H4 (cell line): Measurements from ENCODE around the gene ADSL. TPM values are rescaled to one million over a fixed set of nuclear protein-coding genes. Genes with fewer than 3 reads are reported as not detected.

Experiments
- DNase-seq: peaks from one replicate; pipeline ENCODE4 v3.0.0-alpha.2; 2015; ENCODE audit warnings: low spot score
- total RNA-seq: library from RNA; depleted of rRNA; stranded (reverse); fragments of >200 nt; shearing (Covaris generic); gene quantifications from 2 replicates; pipeline ENCODE4 v1.2.3, GENCODE V29; 2014

ADSL gene
- total RNA-seq, 1 experiment from 2014 or later: 214 TPM

DNA sequence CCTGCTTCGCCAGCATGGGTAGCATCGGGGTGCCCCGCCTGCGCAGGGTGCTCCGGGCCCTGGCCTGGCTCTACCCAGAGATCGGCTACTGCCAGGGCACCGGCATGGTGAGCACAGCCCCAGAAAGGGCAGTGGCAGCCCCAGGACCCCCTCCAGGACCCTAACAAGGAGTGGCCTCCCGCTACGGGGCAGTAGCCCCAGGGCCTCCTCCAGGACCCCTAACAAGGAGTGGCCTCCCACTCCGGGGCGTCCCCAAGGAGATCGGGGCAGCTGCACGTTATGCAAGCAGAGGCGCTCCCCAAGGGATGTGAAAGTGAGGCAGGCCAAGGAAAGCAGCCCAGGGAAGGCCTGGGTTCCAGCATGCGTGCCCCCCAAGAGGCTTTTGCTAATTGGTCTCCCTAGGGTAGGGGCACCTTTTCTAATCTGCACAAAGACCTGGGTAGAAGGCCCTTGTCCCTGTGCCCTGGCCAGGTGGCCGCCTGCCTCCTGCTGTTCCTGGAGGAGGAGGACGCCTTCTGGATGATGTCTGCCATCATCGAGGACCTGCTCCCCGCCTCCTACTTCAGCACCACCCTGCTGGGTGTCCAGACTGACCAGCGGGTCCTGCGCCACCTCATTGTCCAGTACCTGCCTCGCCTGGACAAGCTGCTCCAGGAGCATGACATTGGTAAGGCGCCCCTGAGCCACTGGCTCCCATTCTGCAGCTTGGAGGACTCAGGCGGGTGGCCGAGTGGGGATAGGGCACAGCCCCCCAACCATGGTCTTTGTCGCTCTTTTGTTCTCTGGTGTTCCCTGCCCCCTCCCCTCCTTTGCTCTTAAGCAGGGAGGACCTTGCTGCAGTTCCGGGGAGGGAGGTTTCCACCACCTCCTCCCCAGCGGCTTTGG, 59.1 kb downstream of the ADSL start:
- no peak for DNase-seq

DNA sequence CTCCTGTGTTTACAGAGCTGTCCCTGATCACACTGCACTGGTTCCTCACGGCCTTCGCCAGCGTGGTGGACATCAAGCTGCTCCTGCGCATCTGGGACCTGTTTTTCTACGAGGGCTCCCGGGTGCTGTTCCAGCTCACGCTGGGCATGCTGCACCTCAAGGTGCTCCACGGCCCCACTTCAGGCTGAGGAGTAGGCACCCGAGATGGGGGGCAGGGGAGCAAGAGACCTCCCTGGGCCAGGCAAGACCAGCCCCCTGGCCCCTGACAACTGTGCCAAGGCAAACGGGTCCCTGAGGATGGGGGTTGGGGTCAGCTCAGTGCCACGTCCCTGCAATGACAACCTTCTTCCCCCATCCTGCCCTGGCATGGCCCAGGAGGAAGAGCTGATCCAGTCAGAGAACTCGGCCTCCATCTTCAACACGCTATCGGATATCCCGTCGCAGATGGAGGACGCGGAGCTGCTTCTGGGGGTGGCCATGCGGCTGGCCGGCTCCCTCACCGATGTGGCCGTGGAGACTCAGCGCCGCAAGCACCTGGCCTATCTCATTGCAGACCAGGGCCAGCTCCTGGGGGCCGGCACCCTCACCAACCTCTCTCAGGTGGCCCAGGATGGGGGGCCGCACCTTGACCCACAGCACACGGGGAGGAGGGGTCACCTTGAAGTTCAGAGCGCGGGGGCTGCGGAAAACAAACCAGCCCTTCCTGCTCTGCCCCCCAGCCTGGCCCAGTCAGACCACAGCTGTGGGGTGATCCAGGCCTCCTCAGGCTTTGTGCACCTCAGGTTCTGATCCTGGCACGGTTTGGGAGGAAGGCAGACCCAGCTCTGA, 60.0 kb downstream of the ADSL start:
- no peak for DNase-seq

GRCh38 chr22:40407021-40407761, 60.9 kb downstream of the ADSL start:
- no peak for DNase-seq

DNA sequence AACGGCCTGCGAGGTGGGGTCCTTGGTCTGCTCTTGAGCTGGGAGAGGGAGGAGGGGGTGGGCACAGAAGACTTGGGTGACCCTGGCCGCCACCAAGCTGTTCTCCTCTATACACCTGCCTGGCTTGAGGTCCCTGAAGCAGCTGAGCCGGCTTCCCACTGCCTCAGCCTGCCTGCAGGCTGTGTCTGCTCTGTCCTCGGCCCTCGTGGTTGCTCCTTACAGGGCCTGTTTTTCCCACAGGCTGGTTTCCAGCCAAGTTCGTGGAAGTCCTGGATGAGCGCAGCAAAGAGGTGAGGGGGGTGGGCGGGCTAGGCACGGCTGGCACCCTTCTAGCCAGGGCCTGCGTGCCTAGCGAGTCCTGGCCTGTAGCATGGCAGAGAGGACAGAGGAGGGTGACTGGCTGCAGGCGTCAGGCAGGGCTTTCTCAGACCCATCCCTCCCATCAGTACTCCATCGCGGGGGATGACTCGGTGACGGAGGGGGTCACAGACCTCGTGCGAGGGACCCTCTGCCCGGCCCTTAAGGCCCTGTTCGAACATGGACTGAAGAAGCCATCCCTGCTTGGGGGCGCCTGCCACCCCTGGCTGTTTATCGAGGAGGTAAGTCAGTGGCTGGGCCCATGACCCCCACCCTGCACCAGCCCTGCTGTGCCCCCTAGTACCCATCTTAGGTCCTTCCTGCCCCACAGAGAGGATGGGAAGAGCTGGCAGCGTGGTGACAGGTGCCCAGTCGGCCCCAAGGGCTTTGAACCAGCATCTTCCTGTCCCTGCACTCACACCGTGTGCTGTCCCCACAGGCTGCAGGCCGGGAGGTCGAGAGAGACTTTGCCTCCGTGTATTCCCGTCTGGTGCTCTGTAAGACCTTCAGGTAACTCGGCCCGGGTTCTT, 61.8 kb downstream of the ADSL start:
- DNase-seq: no peak

DNA sequence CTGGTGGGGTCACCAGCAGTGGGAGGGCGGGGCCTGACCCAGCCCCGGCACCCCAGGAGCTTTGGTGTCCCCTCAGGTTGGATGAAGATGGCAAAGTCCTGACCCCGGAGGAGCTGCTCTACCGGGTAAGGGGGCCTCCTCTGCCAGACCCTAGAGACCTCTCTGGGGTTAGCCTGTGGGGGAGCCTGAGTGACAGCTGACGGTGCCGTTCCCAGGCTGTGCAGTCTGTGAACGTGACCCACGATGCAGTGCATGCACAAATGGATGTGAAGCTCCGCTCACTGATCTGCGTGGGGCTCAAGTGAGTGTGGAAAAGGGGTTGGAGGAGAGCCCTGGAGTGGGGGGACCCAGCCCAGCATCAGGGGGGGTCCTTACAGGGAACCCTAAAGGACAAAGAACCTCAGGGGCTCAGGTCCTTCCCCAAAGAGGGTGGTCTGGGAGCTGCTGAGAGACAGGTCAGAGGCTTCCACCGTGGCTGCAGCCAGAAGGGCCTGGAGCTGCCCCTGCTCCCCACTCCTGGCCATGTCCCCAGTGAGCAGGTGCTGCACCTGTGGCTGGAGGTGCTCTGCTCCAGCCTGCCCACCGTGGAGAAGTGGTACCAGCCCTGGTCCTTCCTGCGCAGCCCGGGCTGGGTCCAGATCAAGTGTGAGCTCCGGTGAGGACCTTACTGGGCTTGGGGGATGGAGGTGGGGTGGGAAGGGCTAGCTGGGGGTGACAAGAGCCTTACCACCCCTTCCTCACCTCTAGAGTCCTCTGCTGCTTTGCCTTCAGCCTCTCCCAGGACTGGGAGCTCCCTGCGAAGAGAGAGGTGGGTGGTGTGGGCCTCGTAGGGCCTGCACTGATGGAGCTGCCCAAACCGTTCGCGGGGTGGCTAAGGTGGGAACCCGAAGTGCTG, 62.7 kb downstream of the ADSL start:
- DNase-seq: no peak

DNA sequence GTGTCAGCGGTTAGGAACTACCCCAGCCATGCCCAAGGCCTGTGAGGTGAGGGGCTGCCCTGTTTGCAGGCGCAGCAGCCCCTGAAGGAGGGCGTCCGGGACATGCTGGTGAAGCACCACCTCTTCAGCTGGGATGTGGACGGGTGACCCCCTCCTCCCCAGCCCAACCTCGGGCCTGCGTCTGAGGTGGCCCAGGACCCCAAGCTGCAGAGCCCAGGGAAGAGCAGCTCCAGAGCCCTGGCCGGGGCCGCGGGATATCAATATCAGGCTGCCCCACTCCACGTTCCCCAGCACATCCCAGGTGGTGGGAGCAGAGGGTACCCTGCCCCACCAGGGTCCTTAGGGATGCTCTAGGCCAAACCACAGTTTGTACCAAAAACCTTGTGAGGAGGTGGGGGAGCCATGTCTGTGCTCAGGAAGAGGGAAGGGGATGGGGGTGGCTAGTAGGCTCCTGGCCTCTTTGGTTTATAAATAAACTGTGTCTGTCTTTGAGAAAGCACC, 63.4 kb downstream of the ADSL start:
- DNase-seq: no peak

DNA sequence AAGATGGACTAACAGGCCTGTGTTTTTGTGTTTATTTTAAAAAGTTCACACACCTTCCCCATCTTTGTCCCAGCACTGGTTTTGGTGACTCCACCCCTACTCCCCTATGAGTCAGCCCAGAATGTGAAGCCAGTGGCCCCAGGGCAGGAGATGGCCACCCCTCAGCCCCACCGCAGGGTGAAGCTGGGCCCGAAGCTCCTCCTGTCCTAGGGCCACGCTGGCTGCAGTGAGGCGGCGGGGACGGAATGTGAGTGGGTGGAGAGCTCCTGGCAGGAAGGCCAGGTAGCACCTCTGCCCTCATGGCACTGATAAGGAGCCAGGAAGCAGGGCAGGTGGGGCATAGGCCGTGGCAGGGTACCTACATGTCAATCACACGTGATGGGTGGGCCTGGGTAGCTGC, 64.0 kb downstream of the ADSL start:
- DNase-seq: no peak

- no peak for DNase-seq
Measured at GRCh38 chr22:40410731-40411505, 64.6 kb downstream of the ADSL start.

- no peak for DNase-seq
Measured at GRCh38 chr22:40411506-40411861, 65.2 kb downstream of the ADSL start.

GRCh38 chr22:40412441-40412840, 66.1 kb downstream of the ADSL start:
- no peak for DNase-seq

- no peak for DNase-seq
Measured at GRCh38 chr22:40413873-40414272, 67.6 kb downstream of the ADSL start.

- no peak for DNase-seq
Measured at GRCh38 chr22:40414311-40414710, 68.0 kb downstream of the ADSL start.

DNA sequence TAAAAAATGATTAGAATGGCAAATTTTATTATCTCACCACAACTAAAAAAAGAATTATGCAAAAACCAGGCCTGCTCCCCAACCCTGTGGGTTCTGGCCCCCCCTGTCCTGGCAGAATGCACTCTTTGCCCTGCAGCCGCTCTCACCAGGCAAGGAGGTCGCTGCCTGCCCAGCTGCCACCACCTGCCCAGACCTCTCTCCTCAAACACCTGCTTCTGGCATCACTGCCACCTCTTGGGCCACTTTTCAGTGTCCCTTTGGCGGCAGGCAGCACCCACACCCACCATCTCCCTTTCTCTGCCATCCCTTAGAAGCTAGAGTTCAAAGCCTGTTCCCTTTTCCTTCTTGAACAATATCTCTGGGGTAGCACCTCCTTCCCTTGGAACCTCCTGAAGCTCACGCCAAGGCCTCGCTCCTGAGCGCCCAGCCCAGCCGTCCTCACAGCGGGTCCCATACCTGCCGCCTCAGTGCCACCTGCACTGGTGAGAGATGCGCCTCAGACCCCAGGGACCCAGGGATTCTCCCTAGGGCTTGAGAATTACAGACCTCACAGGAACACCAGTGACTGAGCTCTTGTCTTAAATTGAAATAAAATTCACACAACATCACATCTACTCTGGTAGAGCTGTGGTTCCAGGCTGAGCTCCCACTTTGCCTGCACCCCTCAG, 68.7 kb downstream of the ADSL start:
- DNase-seq: no peak

GRCh38 chr22:40415531-40416266, 69.4 kb downstream of the ADSL start:
- no peak for DNase-seq

DNA sequence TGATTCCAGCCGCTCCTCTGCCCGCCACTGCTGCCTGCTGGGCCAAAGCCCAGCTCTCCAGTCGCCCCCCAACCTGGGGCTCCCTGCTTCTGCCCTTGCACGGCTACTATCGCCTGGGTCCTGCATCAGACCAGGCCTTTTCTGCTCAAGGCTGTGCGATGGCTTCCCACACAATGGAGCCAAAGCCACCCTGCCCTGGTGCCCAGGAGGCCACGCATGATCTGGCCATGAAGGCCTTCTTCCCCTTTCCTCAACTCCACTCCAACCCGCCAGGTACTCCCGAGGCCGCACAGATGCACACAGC, 69.9 kb downstream of the ADSL start:
- no peak for DNase-seq

DNA sequence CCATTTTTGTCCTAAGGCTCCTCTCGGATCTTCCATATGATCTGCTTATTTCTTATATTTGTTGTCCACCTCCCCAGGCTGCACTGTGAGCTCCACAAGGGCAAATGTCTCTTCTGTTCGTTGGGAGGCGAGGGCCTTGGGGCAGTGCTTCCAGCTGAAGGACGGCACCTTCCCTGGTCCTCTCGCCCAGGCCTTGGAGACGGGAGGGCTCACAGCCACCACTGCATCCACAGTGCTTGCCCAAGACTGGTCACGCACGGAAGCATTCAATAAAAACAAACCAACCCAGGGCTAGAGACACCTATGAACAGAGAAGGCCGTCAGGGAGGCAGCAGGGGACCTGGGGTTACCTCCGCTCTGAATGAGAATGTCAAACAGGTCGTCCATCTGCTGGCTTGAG, 70.3 kb downstream of the ADSL start:
- DNase-seq: no peak

DNA sequence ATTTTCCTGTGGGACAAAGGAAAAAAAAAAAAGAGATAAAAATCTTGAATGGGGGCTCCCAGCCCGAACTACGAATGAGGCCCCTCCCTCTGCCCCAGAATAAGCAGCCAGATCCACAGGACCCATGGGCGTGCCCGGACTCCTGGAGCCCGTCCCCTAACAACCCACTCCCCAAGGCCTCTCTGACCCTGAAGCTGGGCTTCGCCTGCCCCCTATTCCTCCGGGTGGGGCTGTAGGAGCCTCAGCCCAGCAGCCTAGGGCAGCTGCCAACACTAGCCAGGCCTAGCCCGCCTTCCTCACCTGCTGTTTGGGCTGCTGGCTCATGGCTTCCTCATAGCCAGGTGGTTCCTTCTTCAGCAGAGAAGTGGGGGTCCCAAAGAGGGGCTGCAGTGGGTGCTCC, 70.7 kb downstream of the ADSL start:
- no peak for DNase-seq

DNA sequence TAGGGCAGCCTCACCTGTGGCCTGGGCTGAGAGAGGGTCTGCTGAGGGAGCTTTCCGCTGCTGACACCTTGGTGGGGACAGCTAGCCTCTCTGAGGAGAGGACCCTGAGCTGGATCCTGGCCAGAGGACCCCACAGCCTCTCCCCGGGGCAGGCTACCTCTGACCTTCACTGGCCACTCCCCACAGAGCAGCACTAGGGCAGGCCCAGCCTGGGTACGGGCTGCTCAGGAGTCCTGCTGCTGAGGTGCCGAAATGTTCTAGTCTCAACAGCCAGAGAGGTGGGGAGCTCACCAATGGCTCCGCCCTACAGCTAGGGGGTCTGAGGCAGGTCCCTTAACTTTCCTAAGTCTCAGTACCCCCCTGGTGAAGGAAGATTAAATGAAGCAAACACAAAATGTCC, 71.6 kb downstream of the ADSL start:
- DNase-seq: no peak
